ENCODE data around the gene PLCH1.

DNA sequence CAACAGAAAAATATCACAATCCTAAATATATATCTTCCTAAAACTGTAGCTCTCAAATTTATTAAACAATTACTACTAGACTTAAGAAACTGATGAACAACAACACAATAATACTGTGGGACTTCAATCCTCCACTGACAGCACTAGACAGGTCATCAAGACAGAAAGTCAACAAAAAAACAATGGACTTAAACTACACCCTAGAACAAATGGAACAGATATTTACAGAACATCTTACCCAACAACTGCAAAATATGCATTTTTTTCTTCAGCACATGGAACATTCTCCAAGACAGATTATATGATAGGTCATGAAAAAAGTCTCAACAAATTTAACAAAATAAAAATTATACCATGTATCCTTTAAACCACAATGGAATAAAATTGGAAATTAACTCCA lies 133.4 kb downstream of the PLCH1 start:
- TF ChIP-seq, protein P1, sequence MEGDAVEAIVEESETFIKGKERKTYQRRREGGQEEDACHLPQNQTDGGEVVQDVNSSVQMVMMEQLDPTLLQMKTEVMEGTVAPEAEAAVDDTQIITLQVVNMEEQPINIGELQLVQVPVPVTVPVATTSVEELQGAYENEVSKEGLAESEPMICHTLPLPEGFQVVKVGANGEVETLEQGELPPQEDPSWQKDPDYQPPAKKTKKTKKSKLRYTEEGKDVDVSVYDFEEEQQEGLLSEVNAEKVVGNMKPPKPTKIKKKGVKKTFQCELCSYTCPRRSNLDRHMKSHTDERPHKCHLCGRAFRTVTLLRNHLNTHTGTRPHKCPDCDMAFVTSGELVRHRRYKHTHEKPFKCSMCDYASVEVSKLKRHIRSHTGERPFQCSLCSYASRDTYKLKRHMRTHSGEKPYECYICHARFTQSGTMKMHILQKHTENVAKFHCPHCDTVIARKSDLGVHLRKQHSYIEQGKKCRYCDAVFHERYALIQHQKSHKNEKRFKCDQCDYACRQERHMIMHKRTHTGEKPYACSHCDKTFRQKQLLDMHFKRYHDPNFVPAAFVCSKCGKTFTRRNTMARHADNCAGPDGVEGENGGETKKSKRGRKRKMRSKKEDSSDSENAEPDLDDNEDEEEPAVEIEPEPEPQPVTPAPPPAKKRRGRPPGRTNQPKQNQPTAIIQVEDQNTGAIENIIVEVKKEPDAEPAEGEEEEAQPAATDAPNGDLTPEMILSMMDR (conservative IDR thresholded peaks at IDR 0.05; ENCODE audit: low read length): no peak
- TF ChIP-seq EZH2phosphoT487 (IDR thresholded peaks at IDR 0.05; ENCODE audit: borderline replicate concordance, low read depth, low read length): no peak

Data from OCI-LY7 (cell line).